Activated CD8-positive, alpha-beta memory T cell treated with anti-CD3 and anti-CD28 coated beads, Interleukin-2, amount 10 ng/mL, durations not matched to agents 7 days and 5 days (primary cell): ENCODE measurements around the gene DCP1A. TPM values are rescaled to one million over a fixed set of nuclear protein-coding genes. Genes with fewer than 3 reads are reported as not detected.
"Not testable (repeated sequence)": the region's sequence is repeated elsewhere in the genome, so short reads cannot be mapped to it uniquely, and the experiment has no call there.

Experiments
- ATAC-seq: fragments of 150-1000 bp; cut with Tn5 transposase; one replicate; pipeline ENCODE4 v1.10.0; 2021; ENCODE audit warnings: moderate library complexity
- CTCF ChIA-PET: fragments of 350-600 bp; sonication (Branson Sonifier 250); formaldehyde crosslinking; loops from one replicate; lab custom pipeline; 2021; ENCODE audit warnings: antibody characterized with exemption; lab: Charles Lee
- DNase-seq: peaks from one replicate; pipeline ENCODE4 v3.0.0-alpha.2; 2020
- H3K27ac Mint-ChIP-seq: one replicate; pipeline ENCODE4 v1.8.0; 2021; ENCODE audit warnings: mild to moderate bottlenecking, mixed read lengths
- H3K27me3 Mint-ChIP-seq: one replicate; pipeline ENCODE4 v1.8.0; 2021; ENCODE audit warnings: mixed read lengths
- H3K36me3 Mint-ChIP-seq: one replicate; pipeline ENCODE4 v1.8.0; 2021; ENCODE audit warnings: mild to moderate bottlenecking, mixed read lengths
- H3K4me1 Mint-ChIP-seq: one replicate; pipeline ENCODE4 v1.8.0; 2021; ENCODE audit warnings: mixed read lengths
- H3K4me3 Mint-ChIP-seq: one replicate; pipeline ENCODE4 v1.8.0; 2021; ENCODE audit warnings: mild to moderate bottlenecking, moderate library complexity, mixed read lengths
- H3K9me3 Mint-ChIP-seq: one replicate; pipeline ENCODE4 v1.8.0; 2022; ENCODE audit warnings: low read depth, mixed read lengths
- total RNA-seq, 2 experiments: library from RNA; stranded (reverse); gene quantifications; one replicate each; pipeline ENCODE4 v1.2.3, GENCODE V29; 2021

DCP1A gene
- total RNA-seq, 2 experiments from 2014 or later = 28.6 to 30.0 TPM

GRCh38 chr3:53256704-53257055, 90.7 kb downstream of the DCP1A start:
- no peak overlapping the region for H3K27ac Mint-ChIP-seq
- peak overlapping the region; percentile 6 for H3K4me3 Mint-ChIP-seq
- ATAC-seq (no peak), DNase-seq (no peak)
- peaks cover 11% of the 10 kb centered on the region for H3K36me3 Mint-ChIP-seq
- CTCF ChIA-PET = interaction anchor here (2.5 kb wide), 1 partner anchor 19 kb away, joined by 6 read pairs; no protein-coding TSS in a partner anchor
- peaks cover 30% of the 10 kb centered on the region for H3K4me1 Mint-ChIP-seq
- H3K27me3 Mint-ChIP-seq = peaks cover 8% of the 10 kb centered on the region
- H3K9me3 Mint-ChIP-seq = no peaks in the 10 kb centered on the region

DNA sequence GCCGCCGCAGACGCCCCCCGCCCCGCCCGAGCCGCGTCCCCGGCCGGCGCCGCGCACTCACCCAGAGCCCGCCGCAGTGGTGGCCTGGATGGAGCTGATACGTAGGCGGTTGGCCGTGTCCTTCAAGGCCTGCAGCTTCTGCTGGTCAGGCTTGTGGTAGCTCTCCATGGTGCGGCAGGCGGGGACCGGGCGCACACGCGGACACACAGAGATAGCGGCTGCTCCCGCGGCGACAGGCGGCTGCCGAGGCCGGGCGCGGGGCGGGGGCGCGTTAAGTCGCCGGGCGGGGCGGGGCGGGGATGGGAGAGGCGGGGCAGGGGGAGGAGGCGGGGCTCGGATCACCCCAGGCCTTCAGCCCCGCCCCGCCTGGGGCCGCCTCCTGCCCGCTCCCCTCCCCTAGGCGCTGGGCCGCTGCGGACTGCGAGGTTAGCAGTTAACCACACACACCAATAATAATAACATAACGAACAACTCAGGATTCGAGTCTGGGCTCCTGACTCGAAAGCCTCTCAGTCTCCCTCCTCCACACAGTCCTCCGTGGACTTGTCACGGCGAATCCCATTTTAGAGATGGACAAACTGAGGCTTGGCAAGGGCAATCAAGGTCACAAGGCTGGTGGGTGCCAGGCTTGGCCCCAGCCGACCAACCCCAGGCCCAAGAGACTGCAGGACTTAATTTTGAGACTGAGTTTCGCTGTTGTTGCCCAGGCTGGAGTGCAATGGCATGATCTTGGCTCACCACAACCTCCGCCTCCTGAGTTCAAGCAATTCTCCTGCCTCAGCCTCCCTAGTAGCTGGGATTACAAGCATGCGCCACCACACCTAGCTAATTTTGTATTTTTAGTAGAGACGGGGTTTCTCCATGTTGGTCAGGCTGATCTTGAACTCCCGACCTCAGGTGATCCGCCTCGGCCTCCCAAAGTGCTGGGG, 91.3 kb downstream of the DCP1A start, which contains the start of gene TKT:
TKT (minus strand) TSS at position 248 of the 929 bp plus-strand sequence; CDS start at position 168, 80 bp downstream.
- Mint-ChIP-seq H3K36me3 (peaks cover 11% of the 10 kb centered on the region), H3K4me3 (peak within 1 kb of the TSS; percentile 94), H3K27ac (peak within 1 kb of the TSS; percentile 84), H3K9me3 (no peaks in the 10 kb centered on the region), H3K4me1 (peaks cover 36% of the 10 kb centered on the region), H3K27me3 (peaks cover 8% of the 10 kb centered on the region)
- ATAC-seq (peak; percentile 82), DNase-seq (peak; percentile 88)
- CTCF ChIA-PET = interaction anchor here (1.5 kb wide), 1 partner anchor 36 kb away, joined by 4 read pairs; no protein-coding TSS in a partner anchor

- H3K27ac Mint-ChIP-seq = peak overlapping the region; percentile 84
- peaks cover 41% of the 10 kb centered on the region for H3K4me1 Mint-ChIP-seq
- CTCF ChIA-PET = interaction anchor here (1.5 kb wide), 1 partner anchor 35 kb away, joined by 4 read pairs; no protein-coding TSS in a partner anchor
Observed at GRCh38 chr3:53255423-53255774, 91.9 kb downstream of the DCP1A start.

GRCh38 chr3:53254509-53255422, 92.6 kb downstream of the DCP1A start:
- Mint-ChIP-seq H3K27me3 (peaks cover 8% of the 10 kb centered on the region), H3K36me3 (peaks cover 11% of the 10 kb centered on the region), H3K4me3 (peak overlapping the region; percentile 94), H3K27ac (peak overlapping the region; percentile 84), H3K4me1 (peaks cover 47% of the 10 kb centered on the region), H3K9me3 (no peaks in the 10 kb centered on the region)
- CTCF ChIA-PET = interaction anchor here (1.5 kb wide), 1 partner anchor 35 kb away, joined by 4 read pairs; no protein-coding TSS in a partner anchor
- ATAC-seq (peak; percentile 57), DNase-seq (peak; percentile 81)

More at GRCh38 chr3:53255423-53255774, 91.9 kb downstream of the DCP1A start:
- DNase-seq (peak; percentile 54), ATAC-seq (peak; percentile 75)
- Mint-ChIP-seq H3K4me3 (peak overlapping the region; percentile 94), H3K27me3 (peaks cover 8% of the 10 kb centered on the region), H3K9me3 (no peaks in the 10 kb centered on the region), H3K36me3 (peaks cover 11% of the 10 kb centered on the region)

DNA sequence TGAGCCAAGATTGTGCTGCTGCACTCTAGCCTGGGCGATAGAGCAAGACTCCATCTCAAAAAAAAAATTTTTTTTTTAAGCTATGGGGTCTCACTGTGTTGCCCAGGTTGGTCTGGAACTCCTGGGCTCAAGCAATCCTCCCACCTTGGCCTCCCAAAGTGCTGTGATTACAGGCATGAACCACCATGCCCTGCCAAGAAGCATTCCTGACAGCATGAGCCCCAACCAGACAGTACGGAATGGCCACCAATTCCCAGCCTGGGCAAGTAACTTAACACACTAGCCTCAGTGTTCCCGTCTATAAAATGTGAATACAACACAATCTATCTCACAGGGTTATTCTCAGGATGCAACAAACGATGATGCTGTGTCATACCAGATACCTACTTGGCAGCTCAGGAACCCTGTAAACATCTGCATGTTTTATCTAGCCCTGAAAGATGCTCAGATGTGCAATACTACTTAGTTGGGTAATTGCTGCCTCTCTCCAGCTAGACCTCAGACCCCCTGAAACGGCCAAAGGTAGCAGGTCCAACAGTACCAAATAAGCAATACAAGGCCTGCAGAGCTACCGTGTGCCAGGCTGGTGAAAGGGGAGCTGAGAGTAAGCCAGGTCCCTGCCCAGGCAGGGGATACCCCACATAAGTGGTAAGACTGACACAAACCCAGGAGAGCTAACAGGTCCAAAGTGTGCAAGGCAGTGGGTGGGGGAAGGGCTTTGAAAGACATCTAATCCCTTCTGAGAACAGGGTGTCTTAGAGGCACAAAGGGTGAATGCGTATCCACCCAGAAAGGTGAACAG, 93.4 kb downstream of the DCP1A start:
- Mint-ChIP-seq H3K9me3 (no peaks in the 10 kb centered on the region), H3K36me3 (peaks cover 11% of the 10 kb centered on the region), H3K4me3 (peak overlapping the region; percentile 94), H3K4me1 (peaks cover 52% of the 10 kb centered on the region), H3K27ac (peak overlapping the region; percentile 84), H3K27me3 (peaks cover 7% of the 10 kb centered on the region)
- ATAC-seq (no peak), DNase-seq (no peak)
- CTCF ChIA-PET = no interaction called here

GRCh38 chr3:53252947-53253322, 94.4 kb downstream of the DCP1A start:
- Mint-ChIP-seq H3K27ac (peak overlapping the region; percentile 63), H3K36me3 (peaks cover 11% of the 10 kb centered on the region), H3K4me1 (peaks cover 59% of the 10 kb centered on the region)
- H3K9me3 Mint-ChIP-seq, H3K27me3 Mint-ChIP-seq, DNase-seq, ATAC-seq, H3K4me3 Mint-ChIP-seq: not testable (repeated sequence)
- CTCF ChIA-PET = interaction anchor here (1.0 to 3.0 kb wide), 3 partner anchors 9 to 119 kb away, joined by 3 to 10 read pairs (median 5); no protein-coding TSS in a partner anchor

GRCh38 chr3:53252096-53252946, 95.0 kb downstream of the DCP1A start:
- no peak for DNase-seq
- CTCF ChIA-PET = interaction anchor here (1.0 to 3.0 kb wide), 5 partner anchors 9 to 118 kb away, joined by 3 to 10 read pairs (median 5); no protein-coding TSS in a partner anchor
- H3K36me3 Mint-ChIP-seq = peaks cover 15% of the 10 kb centered on the region

GRCh38 chr3:53250881-53251605, 96.3 kb downstream of the DCP1A start:
- CTCF ChIA-PET = interaction anchor here (1.2 to 3.0 kb wide), 3 partner anchors 9 to 55 kb away, joined by 3 to 10 read pairs (median 6); no protein-coding TSS in a partner anchor
- peak overlapping the region; percentile 43 for H3K27ac Mint-ChIP-seq
- DNase-seq = no peak
- H3K27me3 Mint-ChIP-seq = no peaks in the 10 kb centered on the region
- H3K4me3 Mint-ChIP-seq = no peak overlapping the region
- peaks cover 60% of the 10 kb centered on the region for H3K4me1 Mint-ChIP-seq
- H3K9me3 Mint-ChIP-seq = no peaks in the 10 kb centered on the region
- peaks cover 20% of the 10 kb centered on the region for H3K36me3 Mint-ChIP-seq
- ATAC-seq = no peak

More at GRCh38 chr3:53252096-53252946, 95.0 kb downstream of the DCP1A start:
- no peaks in the 10 kb centered on the region for H3K27me3 Mint-ChIP-seq
- no peak for ATAC-seq
- no peaks in the 10 kb centered on the region for H3K9me3 Mint-ChIP-seq
- H3K4me1 Mint-ChIP-seq = peaks cover 64% of the 10 kb centered on the region
- H3K27ac Mint-ChIP-seq = peak overlapping the region; percentile 60
- peak overlapping the region; percentile 15 for H3K4me3 Mint-ChIP-seq

DNA sequence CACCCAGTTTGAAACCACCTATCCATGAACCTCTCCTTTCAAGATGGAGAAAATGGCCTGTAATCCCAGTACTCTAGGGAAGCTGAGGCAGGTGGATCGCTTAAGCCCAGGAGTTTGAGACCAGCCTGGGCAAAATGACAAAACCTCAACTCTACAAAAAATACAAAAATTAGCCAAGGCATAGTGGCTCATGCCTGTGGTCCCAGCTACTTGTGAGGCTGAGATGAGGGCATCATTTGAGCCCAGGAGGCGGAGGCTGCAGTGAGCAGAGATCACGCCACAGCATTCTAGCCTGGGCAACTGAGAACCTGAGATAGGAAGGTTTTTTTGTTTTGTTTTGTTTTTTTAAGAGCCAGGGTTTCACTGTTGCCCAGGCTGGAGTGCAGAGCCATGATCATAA, 96.9 kb downstream of the DCP1A start:
- no peaks in the 10 kb centered on the region for H3K9me3 Mint-ChIP-seq
- no peak for ATAC-seq
- H3K27ac Mint-ChIP-seq = no peak overlapping the region
- no peaks in the 10 kb centered on the region for H3K27me3 Mint-ChIP-seq
- H3K4me1 Mint-ChIP-seq = peaks cover 59% of the 10 kb centered on the region
- no peak overlapping the region for H3K4me3 Mint-ChIP-seq
- peaks cover 22% of the 10 kb centered on the region for H3K36me3 Mint-ChIP-seq
- CTCF ChIA-PET = interaction anchor here (3.0 kb wide), 1 partner anchor 30 kb away, joined by 10 read pairs; no protein-coding TSS in a partner anchor
- DNase-seq = no peak

DNA sequence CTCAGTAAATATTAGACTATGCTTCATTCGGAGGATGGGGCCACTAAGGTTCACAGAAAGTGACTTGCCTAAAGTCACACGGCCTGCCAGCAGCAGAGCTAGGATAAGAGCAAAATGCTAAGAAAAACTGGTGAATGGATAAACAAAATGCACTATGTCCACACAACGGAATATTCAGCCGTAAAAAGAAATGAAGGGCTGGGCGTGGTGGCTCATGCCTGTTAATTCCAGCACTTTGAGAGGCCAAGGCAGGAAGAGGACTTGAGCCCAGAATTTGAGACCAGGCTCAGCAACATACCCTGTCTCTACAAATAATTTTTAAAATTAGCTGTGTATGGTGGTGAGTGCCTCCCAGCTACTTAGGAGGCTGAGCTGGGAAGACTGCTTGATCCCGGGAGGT, 99.2 kb downstream of the DCP1A start:
- no peak overlapping the region for H3K27ac Mint-ChIP-seq
- ATAC-seq = no peak
- no peaks in the 10 kb centered on the region for H3K9me3 Mint-ChIP-seq

GRCh38 chr3:53247619-53248018, 99.7 kb downstream of the DCP1A start:
- Mint-ChIP-seq H3K27me3 (no peaks in the 10 kb centered on the region), H3K36me3 (peaks cover 16% of the 10 kb centered on the region), H3K27ac (peak overlapping the region; percentile 37), H3K4me1 (peaks cover 44% of the 10 kb centered on the region), H3K9me3 (no peaks in the 10 kb centered on the region), H3K4me3 (no peak overlapping the region)
- CTCF ChIA-PET = interaction anchor here (1.0 to 1.3 kb wide), 3 partner anchors 11 to 52 kb away, joined by 3 to 5 read pairs (median 4); no protein-coding TSS in a partner anchor
- ATAC-seq = no peak
- no peak for DNase-seq

More for the DNA sequence above, 99.2 kb downstream of the DCP1A start:
- Mint-ChIP-seq H3K27me3 (no peaks in the 10 kb centered on the region), H3K36me3 (peaks cover 18% of the 10 kb centered on the region), H3K4me1 (peaks cover 47% of the 10 kb centered on the region), H3K4me3 (no peak overlapping the region)
- no peak for DNase-seq
- CTCF ChIA-PET = interaction anchor here (1.0 to 1.3 kb wide), 3 partner anchors 12 to 51 kb away, joined by 3 to 5 read pairs (median 4); no protein-coding TSS in a partner anchor
